ENCODE data around the gene MAFB.

The MAFB gene

GRCh38 chr20:40691566-40692239 is 2.7 kb upstream of the MAFB start:
- no peak for DNase-seq (ENCODE audit: low spot score)
- TF ChIP-seq, protein P1, sequence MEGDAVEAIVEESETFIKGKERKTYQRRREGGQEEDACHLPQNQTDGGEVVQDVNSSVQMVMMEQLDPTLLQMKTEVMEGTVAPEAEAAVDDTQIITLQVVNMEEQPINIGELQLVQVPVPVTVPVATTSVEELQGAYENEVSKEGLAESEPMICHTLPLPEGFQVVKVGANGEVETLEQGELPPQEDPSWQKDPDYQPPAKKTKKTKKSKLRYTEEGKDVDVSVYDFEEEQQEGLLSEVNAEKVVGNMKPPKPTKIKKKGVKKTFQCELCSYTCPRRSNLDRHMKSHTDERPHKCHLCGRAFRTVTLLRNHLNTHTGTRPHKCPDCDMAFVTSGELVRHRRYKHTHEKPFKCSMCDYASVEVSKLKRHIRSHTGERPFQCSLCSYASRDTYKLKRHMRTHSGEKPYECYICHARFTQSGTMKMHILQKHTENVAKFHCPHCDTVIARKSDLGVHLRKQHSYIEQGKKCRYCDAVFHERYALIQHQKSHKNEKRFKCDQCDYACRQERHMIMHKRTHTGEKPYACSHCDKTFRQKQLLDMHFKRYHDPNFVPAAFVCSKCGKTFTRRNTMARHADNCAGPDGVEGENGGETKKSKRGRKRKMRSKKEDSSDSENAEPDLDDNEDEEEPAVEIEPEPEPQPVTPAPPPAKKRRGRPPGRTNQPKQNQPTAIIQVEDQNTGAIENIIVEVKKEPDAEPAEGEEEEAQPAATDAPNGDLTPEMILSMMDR (IDR thresholded peaks at IDR 0.05; ENCODE audit: extremely low read depth, missing control alignments), result no peak

- TF ChIP-seq, protein P1 (IDR thresholded peaks at IDR 0.05; ENCODE audit: extremely low read depth, missing control alignments), result no peak
- DNase-seq (ENCODE audit: low spot score), result peak; percentile 19
Measured at GRCh38 chr20:40690836-40691565, 2.0 kb upstream of the MAFB start.

- TF ChIP-seq, protein P1 (IDR thresholded peaks at IDR 0.05; ENCODE audit: extremely low read depth, missing control alignments), result peak; percentile 74
- DNase-seq (ENCODE audit: low spot score), result peak; percentile 90
Measured at GRCh38 chr20:40689943-40690835, 1.2 kb upstream of the MAFB start.

- no peak for DNase-seq (ENCODE audit: low spot score)
Measured at GRCh38 chr20:40688129-40689099, 622 bp downstream of the MAFB start.

GRCh38 chr20:40687384-40688128 is 1.5 kb downstream of the MAFB start:
- TF ChIP-seq, protein P1 (IDR thresholded peaks at IDR 0.05; ENCODE audit: extremely low read depth, missing control alignments), result no peak
- no peak for DNase-seq (ENCODE audit: low spot score)

More at GRCh38 chr20:40688129-40689099, 622 bp downstream of the MAFB start:
- TF ChIP-seq, protein P1 (IDR thresholded peaks at IDR 0.05; ENCODE audit: extremely low read depth, missing control alignments), result no peak

GRCh38 chr20:40686893-40687292 is 2.1 kb downstream of the MAFB start:
- TF ChIP-seq, protein P1 (IDR thresholded peaks at IDR 0.05; ENCODE audit: extremely low read depth, missing control alignments), result no peak
- DNase-seq (ENCODE audit: low spot score), result no peak
